HCT116 (cell line): Measurements from ENCODE around the gene CYBA. TPM values are rescaled to one million over a fixed set of nuclear protein-coding genes. Genes with fewer than 3 reads are reported as not detected.

Experiments used
- ATAC-seq: fragments of 200-7000 bp; cut with Tn5 transposase; 2 replicates; pipeline ENCODE4 v1.9.1; 2020; ENCODE audit warnings: mild to moderate bottlenecking, moderate library complexity
- BruUV-seq: library from RNA; stranded (reverse); fragments of 400-500 nt; replicated peaks from 2 replicates; lab custom pipeline; 2021; lab: Mats Ljungman, UMichigan
- CTCF ChIA-PET: fragments of 300-600 bp; sonication (Branson Sonifier 250); formaldehyde crosslinking; loops from one replicate; lab custom pipeline; 2021; ENCODE audit warnings: antibody characterized with exemption; lab: Charles Lee
- POLR2A ChIA-PET: fragments of 300-600, 350-600 bp; sonication (Branson Sonifier 250); formaldehyde crosslinking; loops from one replicate; lab custom pipeline; 2021; ENCODE audit warnings: antibody characterized with exemption; lab: Charles Lee
- RAD21 ChIA-PET, 2 experiments: fragments of 300-600 bp; sonication (Branson Sonifier 250); formaldehyde crosslinking; loops; one replicate each; lab custom pipeline; 2023; ENCODE audit warnings: low total read pairs in 2 of 2; ENCODE audit not compliant: uncharacterized antibody in 2 of 2, unreplicated experiment in 2 of 2, low non-redundant PET in 1 of 2; lab: Charles Lee
- DNase-seq: peaks from one replicate; pipeline ENCODE4 v3.0.0-alpha.2; 2010; ENCODE audit warnings: low read depth, low spot score
- H2AFZ ChIP-seq: fragments of 200-600 bp; shearing (Covaris generic), sonication (generic); 2 replicates; pipeline ENCODE4 v1.6.1; 2017; ENCODE audit warnings: low read depth, mixed run types, mixed read lengths, antibody characterized with exemption, low read length; ENCODE audit not compliant: poor library complexity, severe bottlenecking
- H3K27ac ChIP-seq: 2 replicates; pipeline ENCODE4 v1.5.1; 2012; ENCODE audit warnings: low read depth, low read length
- H3K27me3 ChIP-seq: fragments of 200-600 bp; sonication (generic); 2 replicates; pipeline ENCODE4 v1.6.1; 2016; ENCODE audit warnings: mixed run types, low read length, mixed read lengths; ENCODE audit not compliant: insufficient read depth
- H3K36me3 ChIP-seq, 2 experiments: fragments of 200-500 bp in 1 of 2; fragments of 200-600 bp in 1 of 2; sonication (Bioruptor generic) in 1 of 2; sonication (generic) in 1 of 2; 2 replicates each; pipeline versions ENCODE4 v1.5.1 to v1.6.1; 2014 to 2016; ENCODE audit warnings: low read length in 2 of 2, inconsistent platforms in 1 of 2, mixed read lengths in 1 of 2, mixed run types in 1 of 2; ENCODE audit not compliant: insufficient read depth in 2 of 2, control insufficient read depth in 1 of 2
- H3K4me1 ChIP-seq, 2 experiments: fragments of 200-600 bp in 1 of 2; sonication (generic) in 1 of 2; 2 replicates each; pipeline versions ENCODE4 v1.5.1 to v1.6.1; 2012 to 2017; ENCODE audit warnings: low read length in 2 of 2, inconsistent platforms in 1 of 2, mild to moderate bottlenecking in 1 of 2, mixed read lengths in 1 of 2, mixed run types in 1 of 2, moderate library complexity in 1 of 2; ENCODE audit not compliant: insufficient read depth in 2 of 2, control insufficient read depth in 1 of 2
- H3K4me2 ChIP-seq: fragments of 200-600 bp; sonication (generic); 2 replicates; pipeline ENCODE4 v1.6.1; 2017; ENCODE audit warnings: mixed run types, low read length, mixed read lengths
- H3K4me3 ChIP-seq, 2 experiments: fragments of 200-600 bp in 1 of 2; sonication (generic) in 1 of 2; replicated peaks in 1 of 2; 2 replicates each; pipeline ENCODE4 v1.5.1; 2011 to 2016; ENCODE audit warnings: low read length in 2 of 2, control low read depth in 1 of 2, low read depth in 1 of 2, mild to moderate bottlenecking in 1 of 2, mixed read lengths in 1 of 2, mixed run types in 1 of 2
- H3K79me2 ChIP-seq: fragments of 200-600 bp; sonication (generic); 2 replicates; pipeline ENCODE4 v1.6.1; 2017; ENCODE audit warnings: mild to moderate bottlenecking, mixed run types, low read length, moderate library complexity, mixed read lengths; ENCODE audit not compliant: insufficient read depth
- H3K9ac ChIP-seq: fragments of 200-600 bp; sonication (generic); 2 replicates; pipeline ENCODE4 v1.6.1; 2016; ENCODE audit warnings: low read length, mixed read lengths
- H3K9me2 ChIP-seq: fragments of 200-600 bp; sonication (generic), shearing (Covaris generic); 2 replicates; pipeline ENCODE4 v1.6.1; 2017; ENCODE audit warnings: mixed run types, mild to moderate bottlenecking, moderate library complexity; ENCODE audit not compliant: insufficient read depth
- H3K9me3 ChIP-seq, 2 experiments: fragments of 200-500 bp in 1 of 2; fragments of 200-600 bp in 1 of 2; sonication (Bioruptor generic) in 1 of 2; sonication (generic) in 1 of 2; 2 replicates each; pipeline ENCODE4 v1.6.1; 2014 to 2017; ENCODE audit warnings: low read length in 2 of 2, mixed read lengths in 2 of 2, inconsistent platforms in 1 of 2, low read depth in 1 of 2, mild to moderate bottlenecking in 1 of 2, mixed run types in 1 of 2, moderate library complexity in 1 of 2; ENCODE audit not compliant: control insufficient read depth in 1 of 2, insufficient read depth in 1 of 2
- H4K20me1 ChIP-seq: fragments of 200-600 bp; sonication (generic), shearing (Covaris generic); 2 replicates; pipeline ENCODE4 v1.6.1; 2017; ENCODE audit warnings: mixed run types, mild to moderate bottlenecking, moderate library complexity; ENCODE audit not compliant: insufficient read depth
- CBX3 ChIP-seq: IDR thresholded peaks from 2 replicates; pipeline ENCODE4 v1.6.1; 2012; ENCODE audit warnings: low read depth
- CTCF ChIP-seq, 3 experiments: fragments of 200-600 bp in 1 of 3; sonication (generic) in 1 of 3; IDR thresholded peaks in 2 of 3; conservative IDR thresholded peaks in 1 of 3; 2 replicates each; pipeline ENCODE4 v1.5.1; 2012 to 2017; ENCODE audit warnings: low read depth in 2 of 3, low read length in 2 of 3, antibody characterized with exemption in 1 of 3, borderline replicate concordance in 1 of 3, control low read depth in 1 of 3, mild to moderate bottlenecking in 1 of 3, mixed read lengths in 1 of 3, mixed run types in 1 of 3, moderate library complexity in 1 of 3; ENCODE audit not compliant: insufficient read depth in 1 of 3
- EZH2 ChIP-seq: fragments of 200-600 bp; sonication (generic); IDR thresholded peaks from 2 replicates; pipeline ENCODE4 v1.6.1; 2017; ENCODE audit warnings: antibody characterized with exemption, mixed run types
- EZH2phosphoT487 ChIP-seq: fragments of 200-600 bp; IDR thresholded peaks from 2 replicates; pipeline ENCODE4 v1.6.1; 2018; ENCODE audit warnings: antibody characterized with exemption, borderline replicate concordance
- FOSL1 ChIP-seq: IDR thresholded peaks from 2 replicates; pipeline ENCODE4 v1.6.1; 2012; ENCODE audit warnings: low read depth
- JUND ChIP-seq: IDR thresholded peaks from 2 replicates; pipeline ENCODE4 v1.6.1; 2012
- SIN3A ChIP-seq: IDR thresholded peaks from 2 replicates; pipeline ENCODE4 v1.6.1; 2012; ENCODE audit warnings: low read depth
- SRF ChIP-seq: IDR thresholded peaks from 2 replicates; pipeline ENCODE4 v1.6.1; 2012; ENCODE audit warnings: low read depth
- YY1 ChIP-seq: IDR thresholded peaks from 2 replicates; pipeline ENCODE4 v1.6.1; 2011; ENCODE audit warnings: low read length, low read depth, moderate library complexity, mild to moderate bottlenecking; ENCODE audit not compliant: insufficient replicate concordance; ENCODE audit errors: extremely low read depth
- ZBTB33 ChIP-seq: IDR thresholded peaks from 2 replicates; pipeline ENCODE4 v1.6.1; 2011; ENCODE audit warnings: mild to moderate bottlenecking, low read length, moderate library complexity; ENCODE audit not compliant: insufficient replicate concordance; ENCODE audit errors: extremely low read depth
- ZFX ChIP-seq: fragments of 450-650 bp; IDR thresholded peaks from 2 replicates; pipeline ENCODE4 v1.6.1; 2017
- intact Hi-C: fragments of 100-400 bp; cut with micrococcal nuclease; formaldehyde crosslinking; loops from 2 replicates; pipeline ENCODE4 v1.10.0; 2022
- total RNA-seq: library from RNA; stranded (reverse); gene quantifications from one replicate; pipeline ENCODE4 v1.2.1, GENCODE V29; 2021; ENCODE audit not compliant: unreplicated experiment

CYBA gene
- total RNA-seq, 1 experiment from 2014 or later: 321 TPM

- TF ChIP-seq CBX3 (no peak), ZBTB33 (no peak), YY1 (no peak), SIN3A (no peak), EZH2phosphoT487 (no peak), EZH2 (no peak), FOSL1 (no peak), CTCF (IDR thresholded peaks at IDR 0.05 in 2 of 3, conservative IDR thresholded peaks at IDR 0.05 in 1 of 3; ENCODE audit: borderline replicate concordance in 1 of 3, insufficient read depth in 1 of 3, low read depth in 2 of 3, low read length in 2 of 3) (no peak), ZFX (no peak), JUND (no peak), SRF (no peak)
- ChIA-PET POLR2A (no interaction called here), CTCF (no interaction called here), RAD21 (no interaction called here)
- ATAC-seq (no peak), DNase-seq (no peak)
- Histone ChIP-seq H3K36me3 (peaks cover 0 to 3% of the 10 kb centered on the region in 2 experiments; a peak in 1 of 4 replicates), H3K9ac (no peak overlapping the region), H3K27ac (no peak overlapping the region), H3K9me3 (no peaks in the 10 kb centered on the region), H4K20me1 (no peaks in the 10 kb centered on the region), H3K4me3 (no peak overlapping the region), H3K4me2 (no peak overlapping the region), H3K79me2 (peaks cover 13% of the 10 kb centered on the region; the same call in 1 of the 2 replicates), H2AFZ (no peak overlapping the region), H3K4me1 (peaks cover 2 to 25% of the 10 kb centered on the region in 2 experiments; a peak in 2 of 4 replicates), H3K27me3 (no peaks in the 10 kb centered on the region), H3K9me2 (no peaks in the 10 kb centered on the region)
- intact Hi-C loops: no loop called here
- BruUV-seq: no TSS peak
These were observed 7.3 kb downstream of the CYBA start for GRCh38 chr16:88643644-88643932.
